HCEC 1CT (cell line): ENCODE measurements around the gene RPH3AL.
"Not testable (repeated sequence)": the region's sequence is repeated elsewhere in the genome, so short reads cannot be mapped to it uniquely, and the experiment has no call there.

Source experiments
- DNase-seq: peaks from one replicate; pipeline ENCODE4 v3.0.0-alpha.2; 2017

RPH3AL gene

GRCh38 chr17:333626-334396, 18.8 kb downstream of the RPH3AL start:
- peak; percentile 57 for DNase-seq

GRCh38 chr17:332558-333322, 19.9 kb downstream of the RPH3AL start:
- no peak for DNase-seq

- no peak for DNase-seq
Observed at GRCh38 chr17:332023-332422, 20.6 kb downstream of the RPH3AL start.

GRCh38 chr17:330993-331701, 21.5 kb downstream of the RPH3AL start:
- DNase-seq = no peak

GRCh38 chr17:329784-330420, 22.7 kb downstream of the RPH3AL start:
- DNase-seq = no peak

- no peak for DNase-seq
Observed at GRCh38 chr17:327971-328370, 24.6 kb downstream of the RPH3AL start.

- no peak for DNase-seq
Observed at GRCh38 chr17:327296-327695, 25.3 kb downstream of the RPH3AL start.

- no peak for DNase-seq
Observed at GRCh38 chr17:326010-326621, 26.5 kb downstream of the RPH3AL start.

- DNase-seq = no peak
Observed at GRCh38 chr17:325270-326009, 27.2 kb downstream of the RPH3AL start.

GRCh38 chr17:323721-324571, 28.7 kb downstream of the RPH3AL start:
- DNase-seq = no peak

- DNase-seq = no peak
Observed at GRCh38 chr17:323181-323580, 29.4 kb downstream of the RPH3AL start.

- DNase-seq = no peak
Observed at GRCh38 chr17:322006-322780, 30.4 kb downstream of the RPH3AL start.

- DNase-seq = no peak
Observed at GRCh38 chr17:321386-321941, 31.1 kb downstream of the RPH3AL start.

GRCh38 chr17:320809-321385, 31.7 kb downstream of the RPH3AL start:
- no peak for DNase-seq

- DNase-seq = no peak
Observed at GRCh38 chr17:320139-320538, 32.5 kb downstream of the RPH3AL start.

GRCh38 chr17:319266-319665, 33.3 kb downstream of the RPH3AL start:
- no peak for DNase-seq

GRCh38 chr17:317070-317469, 35.5 kb downstream of the RPH3AL start:
- not testable (repeated sequence) for DNase-seq

- DNase-seq = not testable (repeated sequence)
Observed at GRCh38 chr17:315399-315798, 37.2 kb downstream of the RPH3AL start.

- DNase-seq = not testable (repeated sequence)
Observed at GRCh38 chr17:314614-314944, 38.0 kb downstream of the RPH3AL start.
